GM21360 (cell line): Measurements from ENCODE around the gene ANKS4B.
"Not testable (repeated sequence)": the region's sequence is repeated elsewhere in the genome, so short reads cannot be mapped to it uniquely, and the experiment has no call there.

Experiments used
- ATAC-seq: cut with Tn5 transposase; IDR thresholded peaks from one replicate; pipeline ENCODE4 v1.9.1; 2021; ENCODE audit warnings: mild to moderate bottlenecking, moderate library complexity; ENCODE audit not compliant: unreplicated experiment

Gene ANKS4B

GRCh38 chr16:21233521-21234150 lies at the start of gene ANKS4B:
Gene ANKS4B, plus strand, starts transcription at chr16:21233699. Its CDS starts 39 bp downstream, at chr16:21233738.
- ATAC-seq = no peak

- no peak for ATAC-seq
Observed at GRCh38 chr16:21183995-21184394, 49.5 kb upstream of the ANKS4B start.

- ATAC-seq = no peak
Observed at GRCh38 chr16:21184834-21185233, 48.7 kb upstream of the ANKS4B start.

GRCh38 chr16:21185659-21186325 lies 47.7 kb upstream of the ANKS4B start:
- ATAC-seq = no peak

GRCh38 chr16:21186326-21186691 lies 47.2 kb upstream of the ANKS4B start:
- ATAC-seq = no peak

- ATAC-seq = no peak
Observed at GRCh38 chr16:21189311-21189710, 44.2 kb upstream of the ANKS4B start.

GRCh38 chr16:21190013-21190412 lies 43.5 kb upstream of the ANKS4B start:
- no peak for ATAC-seq

GRCh38 chr16:21190599-21190998 lies 42.9 kb upstream of the ANKS4B start:
- ATAC-seq = no peak

GRCh38 chr16:21192991-21193390 lies 40.5 kb upstream of the ANKS4B start:
- ATAC-seq = no peak

GRCh38 chr16:21194771-21195301 lies 38.7 kb upstream of the ANKS4B start:
- ATAC-seq = no peak

- not testable (repeated sequence) for ATAC-seq
Observed at GRCh38 chr16:21195330-21195729, 38.2 kb upstream of the ANKS4B start.

GRCh38 chr16:21197112-21197511 lies 36.4 kb upstream of the ANKS4B start:
- ATAC-seq = no peak

- ATAC-seq = no peak
Observed at GRCh38 chr16:21197621-21198020, 35.9 kb upstream of the ANKS4B start.

GRCh38 chr16:21199607-21200218 lies 33.8 kb upstream of the ANKS4B start:
- no peak for ATAC-seq

- no peak for ATAC-seq
Observed at GRCh38 chr16:21203155-21203797, 30.2 kb upstream of the ANKS4B start.

- no peak for ATAC-seq
Observed at GRCh38 chr16:21205303-21205702, 28.2 kb upstream of the ANKS4B start.

GRCh38 chr16:21206550-21206949 lies 26.9 kb upstream of the ANKS4B start:
- no peak for ATAC-seq

GRCh38 chr16:21208446-21209230 lies 24.9 kb upstream of the ANKS4B start:
- ATAC-seq = no peak

- no peak for ATAC-seq
Observed at GRCh38 chr16:21211486-21211885, 22.0 kb upstream of the ANKS4B start, which contains the start of gene ZP2. Gene ZP2, minus strand, starts transcription at chr16:21211574. Its CDS starts 27 bp downstream, at chr16:21211547.

- no peak for ATAC-seq
Observed at GRCh38 chr16:21214086-21214485, 19.4 kb upstream of the ANKS4B start.

- no peak for ATAC-seq
Observed at GRCh38 chr16:21217121-21217520, 16.4 kb upstream of the ANKS4B start.
